GM19463 (cell line): Measurements from ENCODE around the gene ABI3.
"Not testable (repeated sequence)": the region's sequence is repeated elsewhere in the genome, so short reads cannot be mapped to it uniquely, and the experiment has no call there.

Source experiments
- ATAC-seq: cut with Tn5 transposase; IDR thresholded peaks from one replicate; pipeline ENCODE4 v1.9.1; 2021; ENCODE audit warnings: mild to moderate bottlenecking, moderate library complexity; ENCODE audit not compliant: unreplicated experiment

The ABI3 gene

DNA sequence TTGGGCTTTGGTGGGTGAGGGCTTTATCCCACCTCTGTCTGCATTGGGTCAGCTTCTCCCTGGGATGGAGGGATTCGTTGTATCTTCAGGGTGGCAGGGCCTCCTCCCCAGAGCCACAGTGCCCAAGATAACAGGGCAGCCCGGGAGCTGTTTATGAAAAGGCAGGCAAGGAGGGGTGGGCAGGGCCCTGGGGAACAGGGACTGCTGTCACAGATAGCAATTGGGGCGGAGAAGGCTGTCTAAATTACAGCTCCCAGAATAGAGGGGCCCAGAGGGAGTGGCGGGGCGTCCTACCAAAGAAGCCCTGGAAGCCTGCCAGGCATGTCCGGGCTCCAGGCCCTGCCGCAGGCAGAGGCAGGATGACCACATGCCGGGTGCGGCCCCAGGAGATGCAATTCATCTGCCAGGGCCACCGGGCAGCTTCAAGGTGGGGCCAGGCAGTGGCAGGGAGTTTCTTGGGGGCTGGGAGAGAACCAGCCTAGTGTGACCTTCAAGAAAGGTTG lies 38.8 kb downstream of the ABI3 start:
- no peak for ATAC-seq

GRCh38 chr17:49249890-49250522 lies 39.5 kb downstream of the ABI3 start:
- ATAC-seq = no peak

DNA sequence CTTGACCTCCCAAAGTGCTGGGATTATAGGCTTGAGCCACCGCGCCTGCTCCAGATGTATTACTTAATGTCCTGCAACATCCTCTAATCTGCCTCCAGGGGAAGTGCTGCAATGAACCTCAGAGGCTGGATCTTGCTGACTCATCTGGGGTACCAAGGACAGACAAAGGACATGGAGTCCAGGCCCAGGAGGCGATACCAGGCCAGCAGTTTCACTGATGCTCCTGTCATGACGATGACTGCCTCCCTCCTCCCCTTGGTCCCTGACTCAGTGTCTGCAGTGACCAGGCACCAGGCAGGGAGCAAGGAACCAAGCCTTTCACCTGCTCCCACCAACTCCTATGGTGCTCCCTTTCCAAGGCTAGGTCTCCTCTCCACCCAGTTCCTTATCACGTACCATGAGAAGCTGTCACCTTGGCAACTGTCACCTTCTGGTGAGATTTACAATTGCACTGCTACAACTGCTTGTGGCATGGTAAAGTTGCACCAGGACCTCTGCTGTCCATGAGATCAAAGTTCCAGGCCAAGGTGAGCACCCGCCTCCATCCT lies 41.7 kb downstream of the ABI3 start:
- ATAC-seq = no peak

- no peak for ATAC-seq
These were observed 43.6 kb downstream of the ABI3 start for GRCh38 chr17:49254066-49254465.

DNA sequence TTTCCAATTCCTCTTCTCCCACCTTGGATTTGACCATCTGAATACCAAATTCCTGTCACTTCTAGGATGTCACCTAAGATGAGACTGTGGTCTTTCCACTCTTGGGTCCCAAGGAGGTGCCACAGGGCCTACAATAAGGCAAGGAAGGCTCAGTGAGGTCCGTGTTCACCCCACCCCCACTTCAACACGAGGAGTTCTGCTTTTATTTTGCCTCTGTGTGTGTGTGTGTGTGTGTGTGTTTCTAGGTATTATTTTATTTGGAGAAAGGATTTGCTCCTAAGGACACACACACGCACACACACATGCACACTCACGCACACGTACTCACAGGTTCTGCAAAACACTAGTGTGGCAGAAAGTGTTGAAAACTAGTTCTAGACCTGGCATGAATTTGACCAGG lies 44.6 kb downstream of the ABI3 start:
- ATAC-seq = no peak

- no peak for ATAC-seq
These were observed 47.9 kb downstream of the ABI3 start for GRCh38 chr17:49258394-49258793.

GRCh38 chr17:49259663-49260010 lies 49.1 kb downstream of the ABI3 start:
- ATAC-seq = no peak

DNA sequence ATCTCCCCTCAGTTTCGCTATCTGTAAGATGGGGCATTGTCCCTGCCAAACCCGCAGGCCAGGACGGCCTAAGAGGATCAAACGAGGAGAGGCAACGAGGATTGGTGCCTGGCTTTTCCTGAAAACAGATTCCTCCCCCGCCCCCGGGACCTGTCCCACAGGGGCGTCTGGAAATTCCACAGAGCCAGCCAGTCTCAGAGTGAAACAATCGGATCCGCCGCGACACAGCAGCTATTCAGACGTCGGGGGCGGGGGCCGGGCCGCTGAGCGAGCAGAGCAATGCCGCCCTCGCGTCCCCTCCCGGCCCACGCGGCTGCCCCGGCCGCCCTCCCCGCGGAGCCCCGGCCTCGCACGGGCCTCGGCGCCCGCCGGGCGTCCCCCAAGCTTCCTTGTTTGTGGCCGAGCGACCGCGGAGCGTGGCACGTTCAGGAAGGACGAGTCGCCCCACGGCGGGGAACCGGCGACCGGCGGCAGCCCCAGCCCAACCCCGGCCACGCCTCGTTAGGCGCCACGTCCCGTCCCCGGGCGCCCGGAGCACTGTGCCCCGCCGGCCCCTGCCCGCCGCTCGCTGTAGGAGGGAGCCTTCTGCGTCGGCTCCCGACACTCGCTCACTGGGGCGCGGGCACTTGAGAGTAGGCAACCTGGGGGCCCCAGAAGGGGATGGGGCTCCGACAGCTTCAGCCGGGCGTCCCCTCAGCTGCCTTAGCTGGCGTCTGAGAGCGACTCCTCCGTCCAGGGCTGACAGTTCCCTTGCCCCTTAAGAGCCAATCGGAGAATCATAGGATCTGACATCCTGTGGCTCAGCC lies 49.7 kb downstream of the ABI3 start:
- no peak for ATAC-seq

DNA sequence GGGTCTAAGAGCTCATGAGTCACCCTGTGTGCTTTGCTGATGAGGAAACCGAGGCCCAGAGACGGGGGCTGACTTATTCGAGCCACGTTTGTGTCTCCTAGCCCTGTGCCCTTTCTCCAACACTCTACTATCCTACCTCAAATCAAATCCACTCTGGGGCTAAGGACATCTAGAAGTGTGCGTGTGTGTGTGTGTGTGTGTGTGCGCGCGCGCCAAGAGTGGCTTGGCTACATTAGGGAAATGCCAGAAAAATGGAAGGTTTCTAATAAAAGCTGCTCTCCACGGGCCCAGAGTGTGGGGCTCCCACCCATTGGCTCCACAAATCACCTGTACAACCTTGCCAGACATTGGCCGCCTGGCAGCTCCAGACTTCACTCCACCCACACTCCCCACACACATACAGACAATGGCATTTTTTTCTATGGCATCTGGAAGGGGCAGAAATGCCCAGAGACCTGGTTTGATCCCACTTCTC lies 50.3 kb downstream of the ABI3 start:
- no peak for ATAC-seq

GRCh38 chr17:49261540-49261939 lies 51.0 kb downstream of the ABI3 start:
- ATAC-seq = not testable (repeated sequence)

DNA sequence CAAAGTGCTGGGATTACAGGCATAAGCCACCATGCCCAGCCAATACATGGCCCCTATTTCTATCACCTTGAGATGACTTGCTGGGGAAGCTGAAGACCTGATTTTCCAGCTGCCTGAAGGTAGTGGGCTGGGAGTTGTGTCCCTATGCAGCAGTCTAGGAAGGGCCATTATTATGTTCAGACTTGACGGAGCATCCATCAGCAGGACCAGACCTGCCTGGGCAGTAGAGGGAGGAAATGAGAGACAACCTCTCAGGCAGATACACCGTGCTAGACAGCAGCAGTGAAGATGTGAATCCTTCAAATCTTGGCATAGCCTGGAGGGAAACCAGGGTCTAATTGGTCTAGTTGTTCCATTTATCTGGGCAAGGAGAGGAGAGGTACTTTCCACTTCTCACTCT lies 55.7 kb downstream of the ABI3 start:
- ATAC-seq = no peak

DNA sequence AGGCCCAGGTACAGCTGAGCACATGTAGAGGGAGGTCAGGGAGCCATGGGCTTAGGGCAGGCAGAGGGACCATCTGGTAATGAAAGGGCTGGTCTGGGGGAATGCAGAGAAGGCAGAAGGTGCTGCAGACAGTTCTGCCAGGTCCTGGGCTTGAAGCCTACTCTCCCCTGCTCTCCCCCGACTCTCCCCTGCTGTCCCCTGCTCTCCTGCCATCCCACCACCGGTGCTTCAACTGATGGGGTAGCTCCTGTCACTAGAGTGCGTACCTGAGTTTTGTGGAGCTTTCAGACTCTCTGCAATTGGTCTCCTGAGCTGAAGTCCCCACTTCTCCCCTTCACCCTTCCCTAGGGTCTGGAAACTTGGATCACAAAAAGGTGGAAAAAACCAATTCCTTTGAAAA lies 57.4 kb downstream of the ABI3 start:
- no peak for ATAC-seq

DNA sequence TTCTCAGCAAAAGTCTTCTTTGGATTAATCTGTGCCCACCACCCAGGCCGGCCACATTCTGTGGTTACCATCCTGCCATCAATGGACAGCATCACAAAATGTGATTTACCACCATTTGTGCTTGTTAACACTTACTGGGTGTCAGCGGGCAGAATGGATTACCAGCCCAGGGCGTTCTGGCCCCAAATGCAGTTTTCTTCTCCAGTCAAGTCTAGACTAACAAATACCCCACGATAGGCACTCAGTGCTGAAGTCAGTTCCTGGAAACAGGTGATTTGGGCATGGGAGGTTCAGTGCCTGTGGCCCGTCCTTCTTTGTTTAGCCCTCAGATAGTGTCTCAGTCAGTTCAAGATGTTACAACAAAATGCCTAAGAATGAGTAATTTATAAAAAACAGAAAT lies 58.8 kb downstream of the ABI3 start:
- no peak for ATAC-seq
